H1 (cell line): ENCODE measurements around the gene LY86. TPM values are rescaled to one million over a fixed set of nuclear protein-coding genes. Genes with fewer than 3 reads are reported as not detected.

Experiments used
- CTCF ChIA-PET: fragments of 300-600 bp; sonication (Branson Sonifier 250); formaldehyde crosslinking; loops from one replicate; lab custom pipeline; 2021; ENCODE audit not compliant: partially characterized antibody; lab: Charles Lee
- POLR2A ChIA-PET: fragments of 300-600 bp; sonication (Branson Sonifier 250); formaldehyde crosslinking; loops from one replicate; lab custom pipeline; 2021; ENCODE audit warnings: inconsistent platforms; ENCODE audit not compliant: partially characterized antibody; lab: Charles Lee
- DNase-seq, 2 experiments: peaks; one replicate each; pipeline versions ENCODE4 v3.0.0 to v3.0.0-alpha.2; 2010 to 2022; ENCODE audit warnings: low spot score in 2 of 2, low read depth in 1 of 2, mixed read lengths in 1 of 2
- FAIRE-seq: peaks from 2 replicates; lab custom pipeline; 2011; peaks lifted over from hg19 to GRCh38; lab: Jason Lieb, UNC
- H2AFZ ChIP-seq: 2 replicates; pipeline ENCODE4 v1.8.1; 2012; ENCODE audit warnings: low read length, inconsistent platforms
- H2AK5ac ChIP-seq: 2 replicates; pipeline ENCODE4 v1.6.1; 2013; ENCODE audit warnings: low read depth, low read length
- H2BK120ac ChIP-seq: replicated peaks from 2 replicates; pipeline ENCODE3; 2013; ENCODE audit warnings: low read depth, low read length, inconsistent platforms
- H2BK12ac ChIP-seq: 2 replicates; pipeline ENCODE4 v1.6.1; 2013; ENCODE audit warnings: low read depth, low read length
- H2BK15ac ChIP-seq: 2 replicates; pipeline ENCODE4 v1.6.1; 2013; ENCODE audit warnings: low read length
- H2BK20ac ChIP-seq: 2 replicates; pipeline ENCODE4 v1.6.1; 2013; ENCODE audit warnings: low read length
- H2BK5ac ChIP-seq: 2 replicates; pipeline ENCODE4 v1.6.1; 2013; ENCODE audit warnings: low read depth, low read length
- H3K14ac ChIP-seq: 2 replicates; pipeline ENCODE4 v1.6.1; 2013; ENCODE audit warnings: inconsistent platforms; ENCODE audit not compliant: insufficient read length
- H3K18ac ChIP-seq: 2 replicates; pipeline ENCODE4 v1.6.1; 2013; ENCODE audit warnings: low read length; ENCODE audit errors: extremely low read depth
- H3K23ac ChIP-seq: 2 replicates; pipeline ENCODE4 v1.6.1; 2013; ENCODE audit warnings: inconsistent platforms; ENCODE audit not compliant: insufficient read length
- H3K23me2 ChIP-seq: 2 replicates; pipeline ENCODE4 v1.6.1; 2013; ENCODE audit warnings: low read depth, low read length
- H3K27ac ChIP-seq: 2 replicates; pipeline ENCODE4 v1.6.1; 2011; ENCODE audit warnings: low read depth, low read length, inconsistent platforms
- H3K27me3 ChIP-seq, 4 experiments: replicated peaks in 1 of 4; 1 replicate in 1 of 4; 2 replicates in 3 of 4; pipeline versions ENCODE4 v1.6.1 to v1.8.1; 2011 to 2013; ENCODE audit warnings: low read length in 3 of 4, mild to moderate bottlenecking in 3 of 4, inconsistent platforms in 2 of 4, mixed read lengths in 2 of 4, moderate library complexity in 1 of 4; ENCODE audit not compliant: control insufficient read depth in 3 of 4, insufficient read depth in 3 of 4; ENCODE audit errors: extremely low read depth in 1 of 4
- H3K36me3 ChIP-seq, 4 experiments: 2 replicates each; pipeline versions ENCODE4 v1.6.1 to v1.8.1; 2011 to 2013; ENCODE audit warnings: mild to moderate bottlenecking in 4 of 4, low read length in 3 of 4, moderate library complexity in 2 of 4, control low read depth in 1 of 4, inconsistent platforms in 1 of 4; ENCODE audit not compliant: insufficient read depth in 4 of 4, control insufficient read depth in 2 of 4
- H3K4ac ChIP-seq: replicated peaks from 2 replicates; pipeline ENCODE3; 2013; ENCODE audit warnings: low read length, low read depth, mixed read lengths, inconsistent platforms; ENCODE audit not compliant: insufficient read length
- H3K4me1 ChIP-seq, 4 experiments: replicated peaks in 1 of 4; 1 replicate in 1 of 4; 2 replicates in 3 of 4; pipeline versions ENCODE4 v1.6.1 to v1.8.1; 2011 to 2013; ENCODE audit warnings: low read length in 3 of 4, inconsistent platforms in 2 of 4, mixed read lengths in 1 of 4; ENCODE audit not compliant: insufficient read depth in 4 of 4, control insufficient read depth in 3 of 4
- H3K4me2 ChIP-seq, 2 experiments: 2 replicates each; pipeline versions ENCODE4 v1.6.1 to v1.8.1; 2011 to 2013; ENCODE audit warnings: low read depth in 2 of 2, low read length in 2 of 2, control low read depth in 1 of 2, inconsistent platforms in 1 of 2, mild to moderate bottlenecking in 1 of 2; ENCODE audit not compliant: insufficient read depth in 1 of 2
- H3K4me3 ChIP-seq, 4 experiments: fragments of 200-600, 300-600 bp in 1 of 4; sonication (generic), shearing (Covaris generic), sonication (Bioruptor Twin) in 1 of 4; 2 replicates each; pipeline versions ENCODE4 v1.5.1 to v1.8.1; 2011 to 2016; ENCODE audit warnings: low read length in 4 of 4, low read depth in 3 of 4, control low read depth in 2 of 4, inconsistent platforms in 2 of 4, mild to moderate bottlenecking in 2 of 4, mixed read lengths in 1 of 4, moderate library complexity in 1 of 4; ENCODE audit not compliant: insufficient read depth in 2 of 4; ENCODE audit errors: extremely low read depth in 1 of 4
- H3K56ac ChIP-seq: replicated peaks from 2 replicates; pipeline ENCODE3; 2013; ENCODE audit warnings: low read depth, mild to moderate bottlenecking, mixed read lengths, low read length, inconsistent platforms; ENCODE audit not compliant: insufficient read length
- H3K79me1 ChIP-seq: 2 replicates; pipeline ENCODE4 v1.6.1; 2013; ENCODE audit warnings: low read depth, low read length, control low read depth
- H3K79me2 ChIP-seq, 2 experiments: 2 replicates each; pipeline versions ENCODE4 v1.6.1 to v1.8.1; 2012 to 2013; ENCODE audit warnings: low read length in 2 of 2, mild to moderate bottlenecking in 2 of 2, inconsistent platforms in 1 of 2; ENCODE audit not compliant: insufficient read depth in 2 of 2, control insufficient read depth in 1 of 2
- H3K9ac ChIP-seq, 4 experiments: replicated peaks in 1 of 4; 1 replicate in 1 of 4; 2 replicates in 3 of 4; pipeline versions ENCODE4 v1.6.1 to v1.8.1; 2011 to 2013; ENCODE audit warnings: low read depth in 3 of 4, low read length in 3 of 4, control low read depth in 2 of 4, mild to moderate bottlenecking in 2 of 4, moderate library complexity in 2 of 4, inconsistent platforms in 1 of 4; ENCODE audit errors: extremely low read depth in 1 of 4
- H3K9me3 ChIP-seq, 2 experiments: 2 replicates each; pipeline versions ENCODE4 v1.6.1 to v1.8.1; 2012 to 2013; ENCODE audit warnings: mild to moderate bottlenecking in 2 of 2, moderate library complexity in 2 of 2, control low read depth in 1 of 2, inconsistent platforms in 1 of 2, low read depth in 1 of 2, low read length in 1 of 2, mixed read lengths in 1 of 2; ENCODE audit not compliant: insufficient read depth in 2 of 2
- H4K20me1 ChIP-seq, 2 experiments: replicated peaks in 1 of 2; 2 replicates each; pipeline versions ENCODE3 to v1.8.1; 2011 to 2013; ENCODE audit warnings: inconsistent platforms in 2 of 2, low read length in 2 of 2, mild to moderate bottlenecking in 1 of 2; ENCODE audit not compliant: insufficient read depth in 2 of 2, control insufficient read depth in 1 of 2
- H4K5ac ChIP-seq: 2 replicates; pipeline ENCODE4 v1.6.1; 2013; ENCODE audit warnings: low read length, low read depth, mixed read lengths, inconsistent platforms; ENCODE audit not compliant: insufficient read length
- H4K8ac ChIP-seq: 2 replicates; pipeline ENCODE4 v1.8.0; 2013; ENCODE audit warnings: mild to moderate bottlenecking, moderate library complexity, low read length, inconsistent platforms; ENCODE audit not compliant: insufficient read depth; ENCODE audit errors: extremely low read depth
- H4K91ac ChIP-seq: replicated peaks from 2 replicates; pipeline ENCODE3; 2013; ENCODE audit warnings: low read length, mixed read lengths, inconsistent platforms; ENCODE audit not compliant: insufficient read length
- CBX5 ChIP-seq: fragments of 300-800, 300-1000 bp; sonication (generic); IDR thresholded peaks from 2 replicates; pipeline ENCODE4 v1.7.1; 2016; ENCODE audit warnings: antibody characterized with exemption, low read length, low read depth
- CHD1 ChIP-seq: IDR thresholded peaks from 2 replicates; pipeline ENCODE4 v1.6.1; 2012; ENCODE audit warnings: low read depth, low read length, improper control_type of control experiment
- CHD2 ChIP-seq: IDR thresholded peaks from 2 replicates; pipeline ENCODE4 v1.6.1; 2012; ENCODE audit warnings: low read length, improper control_type of control experiment
- CREB1 ChIP-seq: IDR thresholded peaks from 2 replicates; pipeline ENCODE4 v1.6.1; 2012; ENCODE audit warnings: inconsistent platforms
- EP300 ChIP-seq, 2 experiments: IDR thresholded peaks; 1 replicate in 1 of 2; 2 replicates in 1 of 2; pipeline ENCODE4 v1.6.1; 2011 to 2012; ENCODE audit warnings: low read depth in 2 of 2, low read length in 2 of 2, mild to moderate bottlenecking in 2 of 2, borderline replicate concordance in 1 of 2, inconsistent platforms in 1 of 2, moderate library complexity in 1 of 2
- EZH2 ChIP-seq: fragments of 200-600 bp; sonication (generic); IDR thresholded peaks from 2 replicates; pipeline ENCODE4 v1.7.1; 2012; ENCODE audit warnings: low read depth, mild to moderate bottlenecking, moderate library complexity, low read length, inconsistent platforms; ENCODE audit not compliant: severe bottlenecking
- GTF2F1 ChIP-seq: IDR thresholded peaks from 2 replicates; pipeline ENCODE4 v1.6.1; 2012; ENCODE audit warnings: low read depth, low read length, improper control_type of control experiment, borderline replicate concordance
- POLR2AphosphoS5 ChIP-seq: IDR thresholded peaks from 2 replicates; pipeline ENCODE4 v1.6.1; 2011; ENCODE audit warnings: low read depth, low read length
- SIX5 ChIP-seq: IDR thresholded peaks from 2 replicates; pipeline ENCODE4 v1.6.1; 2011; ENCODE audit warnings: mild to moderate bottlenecking, low read depth, low read length
- SP2 ChIP-seq: IDR thresholded peaks from 2 replicates; pipeline ENCODE4 v1.6.1; 2012; ENCODE audit warnings: mild to moderate bottlenecking, low read length, inconsistent platforms
- TBP ChIP-seq: IDR thresholded peaks from 2 replicates; pipeline ENCODE4 v1.6.1; 2011; ENCODE audit warnings: low read depth, low read length, improper control_type of control experiment
- WGBS, 2 experiments: shearing (Covaris generic) in 1 of 2; methylation state at CpG; one replicate each; pipeline versions ENCODE4 v1.1.6 to v1.1.7; 2013 to 2015; ENCODE audit warnings: low lambda C conversion rate in 2 of 2, mixed read lengths in 2 of 2, inconsistent platforms in 1 of 2, low coverage in 1 of 2, missing lambda C conversion rate in 1 of 2; ENCODE audit not compliant: insufficient replicate concordance in 2 of 2, insufficient coverage in 1 of 2, insufficient read length in 1 of 2; ENCODE audit errors: extremely low coverage in 1 of 2, missing lambda C conversion rate in 1 of 2; 5-methylcytosine and 5-hydroxymethylcytosine counted together
- polyA plus RNA-seq, 7 experiments: library from polyadenylated mRNA; depleted of rRNA in 3 of 7; stranded (reverse) in 5 of 7; unstranded in 2 of 7; fragments of >200 nt in 5 of 7; fragments of 200-250 nt in 2 of 7; gene quantifications; 1 replicate in 5 of 7; 2 replicates in 1 of 7; 4 replicates in 1 of 7; pipeline versions ENCODE4 v1.2.1 to v1.2.3, GENCODE V29; 2011 to 2013; ENCODE audit warnings: missing spikeins in 2 of 7, mixed read lengths in 2 of 7
- total RNA-seq: library from RNA; stranded (reverse); fragmentation: NEBNext Ultra II Directional; extraction: Animal tissue kit (Norgen Biotek cat#: 25700); gene quantifications from 2 replicates; pipeline ENCODE4 v1.2.1, GENCODE V29; 2021

LY86 gene
- total and polyA plus RNA-seq, 2 of the 8 experiments (the other 6 are each of a cell fraction or from before 2014, with no cell fraction given): not detected

DNA sequence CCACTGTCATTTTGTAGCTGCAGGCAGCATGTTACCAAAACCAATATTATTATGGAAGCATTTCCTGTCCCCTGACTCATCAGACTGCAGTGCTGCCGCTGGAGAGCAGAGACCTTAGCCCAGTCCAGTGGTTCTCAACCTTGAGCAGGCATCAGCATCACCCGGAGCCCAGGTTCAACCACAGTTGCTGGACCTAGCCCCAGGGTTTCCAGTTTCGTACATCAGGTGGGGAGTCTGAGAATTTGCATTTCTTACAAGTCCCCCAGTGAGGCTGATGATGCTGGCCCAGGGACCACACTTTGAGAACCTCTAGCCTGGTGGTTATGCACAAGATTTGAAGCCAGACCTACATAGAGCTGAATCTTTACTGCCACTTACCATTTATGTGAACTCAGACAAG is 47.3 kb downstream of the LY86 start:
- Histone ChIP-seq H2AK5ac (no peak overlapping the region), H3K4me1 (peaks cover 0 to 6% (median 2%) of the 10 kb centered on the region in 4 experiments; a peak in 4 of 7 replicates), H3K14ac (no peak overlapping the region), H2BK120ac (no peak overlapping the region), H2BK12ac (no peak overlapping the region), H4K8ac (no peak overlapping the region), H4K5ac (no peak overlapping the region), H3K27ac (no peak overlapping the region), H3K9ac (no peak overlapping the region), H4K91ac (peak overlapping the region; percentile 47), H3K27me3 (no peaks in the 10 kb centered on the region), H3K23ac (no peak overlapping the region), H3K4me3 (no peak overlapping the region), H3K79me2 (no peaks in the 10 kb centered on the region), H2BK15ac (no peak overlapping the region), H3K4ac (no peak overlapping the region), H3K4me2 (no peak overlapping the region), H3K79me1 (no peaks in the 10 kb centered on the region), H4K20me1 (no peaks in the 10 kb centered on the region), H3K9me3 (no peaks in the 10 kb centered on the region), H3K56ac (no peak overlapping the region), H3K23me2 (no peaks in the 10 kb centered on the region), H2BK5ac (no peak overlapping the region), H2BK20ac (no peak overlapping the region; the same call in 1 of the 2 replicates), H2AFZ (no peak overlapping the region), H3K36me3 (no peaks in the 10 kb centered on the region), H3K18ac (no peak overlapping the region)
- POLR2A ChIA-PET: no interaction called here
- CTCF ChIA-PET: interaction anchor here (1.2 to 1.5 kb wide), 3 partner anchors 9 to 81 kb away, joined by 3 to 4 read pairs (median 3); no protein-coding TSS in a partner anchor
- TF ChIP-seq SP2 (no peak), EP300 (IDR thresholded peaks at IDR 0.05; ENCODE audit: borderline replicate concordance in 1 of 2, low read depth in 2 of 2, low read length in 2 of 2) (no peak), POLR2AphosphoS5 (no peak), TBP (no peak), CBX5 (no peak), CREB1 (no peak), GTF2F1 (no peak), SIX5 (no peak), CHD1 (no peak), EZH2 (no peak), CHD2 (no peak)
- DNase-seq: no peak
- FAIRE-seq: no peak
- WGBS, 2 experiments: 84% methylated on average over 3 of the region's 3 CpGs; no CpG with 5 or more reads in 1 of the 2 experiments
